HG03457 (cell line): ENCODE results near the gene DUSP12.

Experiments
- ATAC-seq: cut with Tn5 transposase; IDR thresholded peaks from one replicate; pipeline ENCODE4 v1.9.1; 2021; ENCODE audit warnings: moderate number of reproducible peaks; ENCODE audit not compliant: unreplicated experiment

The DUSP12 gene

GRCh38 chr1:161726473-161727255 lies 22.9 kb upstream of the DUSP12 start:
- peak; percentile 46 for ATAC-seq

- peak; percentile 8 for ATAC-seq
Measured at GRCh38 chr1:161727256-161727924, 22.2 kb upstream of the DUSP12 start.

- no peak for ATAC-seq
Measured at GRCh38 chr1:161728376-161729226, 21.0 kb upstream of the DUSP12 start.

- no peak for ATAC-seq
Measured at GRCh38 chr1:161730050-161730564, 19.5 kb upstream of the DUSP12 start.

GRCh38 chr1:161731241-161731640 lies 18.3 kb upstream of the DUSP12 start:
- no peak for ATAC-seq

- ATAC-seq = no peak
Measured at GRCh38 chr1:161731981-161732718, 17.4 kb upstream of the DUSP12 start.

- no peak for ATAC-seq
Measured at GRCh38 chr1:161733526-161733925, 16.1 kb upstream of the DUSP12 start.

- no peak for ATAC-seq
Measured at GRCh38 chr1:161735837-161736236, 13.7 kb upstream of the DUSP12 start.

- no peak for ATAC-seq
Measured at GRCh38 chr1:161736335-161736969, 13.1 kb upstream of the DUSP12 start.

- ATAC-seq = no peak
Measured at GRCh38 chr1:161737625-161738024, 12.0 kb upstream of the DUSP12 start.

GRCh38 chr1:161738627-161739287 lies 10.8 kb upstream of the DUSP12 start:
- ATAC-seq = peak; percentile 49

GRCh38 chr1:161739865-161740566 lies 9.6 kb upstream of the DUSP12 start:
- ATAC-seq = no peak

GRCh38 chr1:161740921-161741320 lies 8.7 kb upstream of the DUSP12 start:
- no peak for ATAC-seq

- no peak for ATAC-seq
Measured at GRCh38 chr1:161743231-161743630, 6.4 kb upstream of the DUSP12 start.

- no peak for ATAC-seq
Measured at GRCh38 chr1:161747801-161748200, 1.8 kb upstream of the DUSP12 start.

- ATAC-seq = no peak
Measured at GRCh38 chr1:161763522-161764098, 14.0 kb downstream of the DUSP12 start.

GRCh38 chr1:161766102-161766981 lies 16.8 kb downstream of the DUSP12 start, which contains the start of gene ATF6:
ATF6 (plus strand) TSS chr1:161766320; CDS start chr1:161766361, 41 bp downstream.
- ATAC-seq = peak; percentile 47
